B cell (primary cell): ENCODE results near the gene B3GALT6. TPM values are rescaled to one million over a fixed set of nuclear protein-coding genes. Genes with fewer than 3 reads are reported as not detected.

ENCODE experiments used
- ATAC-seq: fragments of 200-7000 bp; cut with Tn5 transposase; one replicate; pipeline ENCODE4 v1.10.0; 2021; ENCODE audit warnings: low read depth, mild to moderate bottlenecking, moderate number of reproducible peaks, moderate library complexity
- CTCF ChIA-PET: fragments of 350-600 bp; sonication (Branson Sonifier 250); formaldehyde crosslinking; loops from one replicate; lab custom pipeline; 2021; ENCODE audit warnings: antibody characterized with exemption, inconsistent platforms; lab: Charles Lee
- POLR2A ChIA-PET: fragments of 350-600 bp; sonication (Branson Sonifier 250); formaldehyde crosslinking; loops from one replicate; lab custom pipeline; 2021; ENCODE audit warnings: antibody characterized with exemption; lab: Charles Lee
- DNase-seq: peaks from one replicate; pipeline ENCODE4 v3.0.0; 2013
- H2AFZ ChIP-seq: 2 replicates; pipeline ENCODE4 v1.6.1; 2012; ENCODE audit warnings: mild to moderate bottlenecking, low read depth, low read length; ENCODE audit not compliant: insufficient read depth, poor library complexity, severe bottlenecking
- H3K27ac ChIP-seq, 2 donors: 1 replicate in 1 of 2; 2 replicates in 1 of 2; pipeline ENCODE4 v1.5.1; 2012 to 2013; ENCODE audit warnings: low read length in 2 of 2, mild to moderate bottlenecking in 2 of 2, moderate library complexity in 1 of 2
- H3K27me3 ChIP-seq, 4 experiments: fragments of 200-600 bp in 1 of 4; sonication (generic) in 1 of 4; replicated peaks in 1 of 4; 1 replicate in 2 of 4; 2 replicates in 2 of 4; pipeline versions ENCODE4 v1.6.1 to v1.7.0; 2013 to 2016; ENCODE audit warnings: low read length in 3 of 4, mild to moderate bottlenecking in 2 of 4, mixed read lengths in 1 of 4, moderate library complexity in 1 of 4; ENCODE audit not compliant: insufficient read depth in 4 of 4, control insufficient read depth in 3 of 4; ENCODE audit errors: control extremely low read depth in 1 of 4
- H3K36me3 ChIP-seq, 2 experiments: replicated peaks in 1 of 2; 1 replicate in 1 of 2; 2 replicates in 1 of 2; pipeline versions ENCODE4 v1.6.1 to v1.7.1; 2013; ENCODE audit warnings: low read length in 1 of 2; ENCODE audit not compliant: insufficient read depth in 2 of 2, control insufficient read depth in 1 of 2; ENCODE audit errors: control extremely low read depth in 1 of 2, extremely low read depth in 1 of 2
- H3K4me1 ChIP-seq, 2 donors: fragments of 200-600 bp in 1 of 2; sonication (generic) in 1 of 2; 1 replicate in 1 of 2; 2 replicates in 1 of 2; pipeline versions ENCODE4 v1.5.1 to v1.6.1; 2013 to 2017; ENCODE audit warnings: low read length in 2 of 2; ENCODE audit not compliant: control insufficient read depth in 2 of 2, insufficient read depth in 2 of 2
- H3K4me2 ChIP-seq: replicated peaks from 2 replicates; pipeline ENCODE3; 2012; ENCODE audit warnings: mild to moderate bottlenecking, low read depth, low read length; ENCODE audit not compliant: poor library complexity, severe bottlenecking
- H3K4me3 ChIP-seq, 5 experiments: fragments of 200-600 bp in 1 of 5; sonication (generic) in 1 of 5; 1 replicate in 3 of 5; 2 replicates in 2 of 5; pipeline versions ENCODE4 v1.5.1 to v1.7.0; 2011 to 2016; ENCODE audit warnings: low read length in 4 of 5, mild to moderate bottlenecking in 4 of 5, low read depth in 2 of 5, control low read depth in 1 of 5, moderate library complexity in 1 of 5; ENCODE audit not compliant: insufficient read depth in 1 of 5; ENCODE audit errors: control extremely low read depth in 1 of 5, extremely low read depth in 1 of 5
- H3K79me2 ChIP-seq: fragments of 200-600 bp; sonication (generic); one replicate; pipeline ENCODE4 v1.6.0; 2016; ENCODE audit warnings: low read length; ENCODE audit not compliant: control insufficient read depth, insufficient read depth
- H3K9ac ChIP-seq: fragments of 200-600 bp; sonication (generic); 2 replicates; pipeline ENCODE4 v1.6.1; 2017; ENCODE audit warnings: mild to moderate bottlenecking, low read length, moderate library complexity
- H3K9me3 ChIP-seq, 3 donors: one replicate each; pipeline versions ENCODE4 v1.6.1 to v1.7.1; 2013; ENCODE audit warnings: low read length in 2 of 3; ENCODE audit not compliant: control insufficient read depth in 2 of 3, insufficient read depth in 1 of 3; ENCODE audit errors: control extremely low read depth in 1 of 3
- H4K20me1 ChIP-seq: 2 replicates; pipeline ENCODE4 v1.6.0; 2012; ENCODE audit warnings: mild to moderate bottlenecking, low read length; ENCODE audit not compliant: insufficient read depth, control insufficient read depth, poor library complexity, severe bottlenecking
- H3K27ac Mint-ChIP-seq: one replicate; pipeline ENCODE4 v1.8.0; 2021; ENCODE audit warnings: mixed read lengths
- H3K27me3 Mint-ChIP-seq: one replicate; pipeline ENCODE4 v1.8.0; 2021; ENCODE audit warnings: mixed read lengths
- H3K4me1 Mint-ChIP-seq: one replicate; pipeline ENCODE4 v1.8.0; 2021; ENCODE audit warnings: mixed read lengths
- H3K4me3 Mint-ChIP-seq: one replicate; pipeline ENCODE4 v1.8.0; 2021; ENCODE audit warnings: mixed read lengths
- H3K9me3 Mint-ChIP-seq: one replicate; pipeline ENCODE4 v1.8.0; 2022; ENCODE audit warnings: mixed read lengths; ENCODE audit not compliant: insufficient read depth
- CTCF ChIP-seq: fragments of 200-600 bp; IDR thresholded peaks from one replicate; pipeline ENCODE4 v1.8.0; 2022; ENCODE audit warnings: antibody characterized with exemption, mild to moderate bottlenecking
- EZH2 ChIP-seq: IDR thresholded peaks from 2 replicates; pipeline ENCODE4 v1.6.1; 2012; ENCODE audit warnings: borderline replicate concordance, low read depth, mild to moderate bottlenecking, moderate library complexity, low read length; ENCODE audit not compliant: insufficient read depth, poor library complexity, severe bottlenecking
- WGBS: methylation state at CpG from one replicate; pipeline ENCODE4 v1.1.5; 2013; ENCODE audit warnings: missing lambda C conversion rate; ENCODE audit not compliant: insufficient coverage; 5-methylcytosine and 5-hydroxymethylcytosine counted together
- intact Hi-C: fragments of 100-400 bp; cut with micrococcal nuclease; formaldehyde crosslinking; loops from one replicate; pipeline ENCODE4 v1.10.0; 2022
- polyA plus RNA-seq: library from polyadenylated mRNA; depleted of rRNA; stranded (reverse); fragments of >200 nt; gene quantifications from 2 replicates; pipeline ENCODE4 v1.2.3, GENCODE V29; 2012
- total RNA-seq, 2 donors: library from RNA; stranded (reverse); fragments of 120-200 nt in 1 of 2; gene quantifications; 1 replicate in 1 of 2; 2 replicates in 1 of 2; pipeline versions ENCODE4 v1.2.3 to v1.2.4, GENCODE V29; 2013 to 2022

The B3GALT6 gene
- total and polyA plus RNA-seq, 2 donors (not counting 1 experiment from before 2014, with no cell fraction given): 5.9 to 21.0 TPM

- Mint-ChIP-seq H3K4me1 (peaks cover 33% of the 10 kb centered on the region), H3K4me3 (peak overlapping the region; percentile 66), H3K9me3 (no peaks in the 10 kb centered on the region), H3K27me3 (no peaks in the 10 kb centered on the region), H3K27ac (no peak overlapping the region)
- Histone ChIP-seq H3K9me3 (no peaks in the 10 kb centered on the region), H4K20me1 (peaks cover 37% of the 10 kb centered on the region), H3K79me2 (peaks cover 42% of the 10 kb centered on the region), H3K9ac (peak overlapping the region; percentile 87), H3K27me3 (no peaks in the 10 kb centered on the region), H3K4me3 (peak overlapping the region in 4 of 5 experiments; percentile 57 to 84 (median 76)), H3K4me2 (peak overlapping the region; percentile 93), H2AFZ (peak overlapping the region; percentile 98), H3K36me3 (peaks cover 0 to 4% of the 10 kb centered on the region in 2 experiments), H3K27ac (peak overlapping the region in 1 of 2 donors; percentile 52), H3K4me1 (peaks cover 29 to 38% of the 10 kb centered on the region in 2 donors)
- POLR2A ChIA-PET: interaction anchor here (1.1 to 1.5 kb wide), 3 partner anchors 101 to 152 kb away, joined by 5 to 8 read pairs (median 6); partner anchors contain the start of genes AURKAIP1 and MRPL20
- DNase-seq: no peak
- 49% methylated on average over 18 of the region's 31 CpGs for WGBS
- intact Hi-C loops: loop anchor here (1.0 kb wide), 1 partner anchor 101 kb away; the partner anchor contains the start of gene AURKAIP1
- CTCF ChIA-PET: interaction anchor here (1.0 to 1.5 kb wide), 3 partner anchors 12 to 152 kb away, joined by 3 to 4 read pairs (median 4); no protein-coding TSS in a partner anchor
- no peak for ATAC-seq
- TF ChIP-seq CTCF (no peak), EZH2 (no peak)
Observed at GRCh38 chr1:1274299-1274930, 42.4 kb downstream of the B3GALT6 start.

- POLR2A ChIA-PET: no interaction called here
- TF ChIP-seq CTCF (no peak), EZH2 (no peak)
- DNase-seq (no peak), ATAC-seq (no peak)
- CTCF ChIA-PET: interaction anchor here (1.4 to 1.5 kb wide), 2 partner anchors 11 to 17 kb away, joined by 4 read pairs; no protein-coding TSS in a partner anchor
- Mint-ChIP-seq H3K27me3 (no peaks in the 10 kb centered on the region), H3K27ac (no peak overlapping the region), H3K4me1 (peaks cover 29% of the 10 kb centered on the region), H3K9me3 (no peaks in the 10 kb centered on the region), H3K4me3 (peak overlapping the region; percentile 66)
- Histone ChIP-seq H3K4me3 (no peak overlapping the region), H4K20me1 (peaks cover 32% of the 10 kb centered on the region), H3K4me1 (peaks cover 29 to 38% of the 10 kb centered on the region in 2 donors), H3K27ac (no peak overlapping the region), H2AFZ (peak overlapping the region; percentile 98), H3K9me3 (no peaks in the 10 kb centered on the region), H3K36me3 (peaks cover 0 to under 1% of the 10 kb centered on the region in 2 experiments), H3K9ac (no peak overlapping the region), H3K27me3 (no peaks in the 10 kb centered on the region), H3K4me2 (peak overlapping the region; percentile 93), H3K79me2 (peaks cover 36% of the 10 kb centered on the region)
- 97% methylated on average over 14 of the region's 15 CpGs for WGBS
- intact Hi-C loops: loop anchor here (1.0 kb wide), 1 partner anchor 100 kb away; the partner anchor contains the start of gene AURKAIP1
Observed at GRCh38 chr1:1274931-1275431, 42.9 kb downstream of the B3GALT6 start.
